ENCODE results near the gene BACH2.
"Not testable (repeated sequence)": the region's sequence is repeated elsewhere in the genome, so short reads cannot be mapped to it uniquely, and the experiment has no call there.

BACH2 gene

GRCh38 chr6:90233994-90234393, 62.6 kb downstream of the BACH2 start:
- no peak for DNase-seq

- DNase-seq, result no peak
Measured at GRCh38 chr6:90233213-90233612, 63.4 kb downstream of the BACH2 start.

- no peak for DNase-seq
Measured at GRCh38 chr6:90231798-90232197, 64.8 kb downstream of the BACH2 start.

- DNase-seq, result no peak
Measured at GRCh38 chr6:90231308-90231707, 65.3 kb downstream of the BACH2 start.

GRCh38 chr6:90230548-90231215, 66.0 kb downstream of the BACH2 start:
- DNase-seq, result no peak

- no peak for DNase-seq
Measured at GRCh38 chr6:90229331-90230010, 67.2 kb downstream of the BACH2 start.

- DNase-seq, result no peak
Measured at GRCh38 chr6:90227673-90228072, 69.0 kb downstream of the BACH2 start.

GRCh38 chr6:90227213-90227612, 69.4 kb downstream of the BACH2 start:
- peak; percentile 30 for DNase-seq

GRCh38 chr6:90226257-90226656, 70.4 kb downstream of the BACH2 start:
- DNase-seq, result no peak

- DNase-seq, result no peak
Measured at GRCh38 chr6:90224196-90224595, 72.4 kb downstream of the BACH2 start.

- DNase-seq, result no peak
Measured at GRCh38 chr6:90222724-90223198, 73.9 kb downstream of the BACH2 start.

GRCh38 chr6:90222008-90222407, 74.6 kb downstream of the BACH2 start:
- no peak for DNase-seq

- DNase-seq, result no peak
Measured at GRCh38 chr6:90221403-90221802, 75.2 kb downstream of the BACH2 start.

GRCh38 chr6:90220273-90220672, 76.4 kb downstream of the BACH2 start:
- no peak for DNase-seq

- peak; percentile 94 for DNase-seq
Measured at GRCh38 chr6:90219209-90219985, 77.2 kb downstream of the BACH2 start.

- DNase-seq, result no peak
Measured at GRCh38 chr6:90218959-90219208, 77.8 kb downstream of the BACH2 start.

- DNase-seq, result no peak
Measured at GRCh38 chr6:90217506-90218127, 79.0 kb downstream of the BACH2 start.

GRCh38 chr6:90216072-90216977, 80.3 kb downstream of the BACH2 start:
- peak; percentile 56 for DNase-seq

GRCh38 chr6:90214966-90215365, 81.7 kb downstream of the BACH2 start:
- DNase-seq, result no peak

GRCh38 chr6:90214461-90214860, 82.2 kb downstream of the BACH2 start:
- no peak for DNase-seq

- no peak for DNase-seq
Measured at GRCh38 chr6:90212274-90212673, 84.4 kb downstream of the BACH2 start.

GRCh38 chr6:90209527-90209926, 87.1 kb downstream of the BACH2 start:
- no peak for DNase-seq

- DNase-seq, result not testable (repeated sequence)
Measured at GRCh38 chr6:90208690-90209089, 88.0 kb downstream of the BACH2 start.

Measured in right hindlimb (tissue), 1 donor.